Measurements from ENCODE around the gene PRG3. TPM values are rescaled to one million over a fixed set of nuclear protein-coding genes. Genes with fewer than 3 reads are reported as not detected.

PRG3 gene
- total RNA-seq, 4 donors from 2014 or later = not detected

DNA sequence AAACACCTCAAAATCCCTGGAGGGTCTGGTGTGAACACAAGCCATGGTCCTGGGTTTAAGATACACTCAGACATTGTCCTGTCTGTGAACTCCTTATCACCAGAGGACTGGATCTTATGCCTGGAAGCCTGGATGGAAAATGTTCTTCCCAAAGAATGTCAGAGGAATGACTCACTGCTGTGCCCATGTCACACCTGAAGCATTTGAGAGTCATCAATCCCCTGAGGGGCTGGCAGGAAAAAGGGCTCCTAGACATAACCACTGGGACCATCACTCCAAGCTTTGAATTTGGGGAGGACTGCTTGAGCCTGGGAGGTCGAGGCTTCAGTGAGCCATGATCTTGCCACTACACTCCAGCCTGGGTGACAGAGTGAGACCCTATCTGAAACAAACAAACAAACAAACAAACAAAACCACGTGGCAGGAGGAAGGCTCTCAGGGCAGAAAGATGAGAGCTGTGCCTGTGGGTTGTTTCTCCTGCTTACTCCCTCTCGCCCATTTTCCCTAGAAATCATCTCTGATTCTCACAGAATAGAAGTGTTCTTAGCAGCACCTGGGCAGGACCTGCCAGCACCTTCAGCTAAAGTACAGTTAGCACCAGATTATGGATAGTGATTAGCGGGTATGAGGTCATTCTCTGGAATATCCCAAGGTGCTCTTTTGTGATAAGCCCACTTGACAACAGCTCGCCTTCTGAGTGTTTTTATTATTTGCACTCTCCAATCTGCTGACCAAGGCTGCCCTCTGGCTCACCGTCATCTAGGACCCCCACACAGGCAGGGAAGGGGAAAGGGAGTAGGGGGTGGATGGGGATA, 21.4 kb upstream of the PRG3 start:
- intact Hi-C loops (cut with DNase I) = no loop called here
- DNase-seq (ENCODE audit: extremely low spot score) = no peak

DNA sequence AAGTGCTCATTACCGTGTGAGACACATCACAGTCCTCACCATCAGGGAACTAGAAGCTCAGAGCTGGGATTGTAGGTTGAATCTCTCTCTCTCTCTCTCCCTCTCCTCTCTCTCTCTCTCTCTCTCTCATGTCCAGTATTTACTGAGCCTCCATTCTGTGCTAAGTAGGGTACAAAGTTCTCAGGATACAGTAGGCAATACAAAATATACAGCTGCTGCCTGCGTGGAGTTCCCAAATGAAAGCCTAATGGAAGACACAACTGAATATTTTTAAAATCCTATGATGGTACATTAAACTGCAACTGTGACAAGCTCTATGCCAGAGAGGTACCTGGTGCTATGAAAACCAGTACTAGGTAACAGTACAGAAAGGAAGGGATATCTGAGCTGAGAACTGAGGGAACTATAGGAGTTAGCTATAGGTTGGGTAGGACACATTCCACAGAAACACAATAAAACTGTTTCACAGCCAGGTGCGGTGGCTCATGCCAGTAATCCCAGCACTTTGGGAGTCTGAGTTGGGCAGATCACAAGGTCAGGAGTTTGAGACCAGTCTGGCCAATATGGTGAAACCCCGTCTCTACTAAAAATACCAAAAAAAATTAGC, 19.1 kb upstream of the PRG3 start:
- DNase-seq (ENCODE audit: extremely low spot score) = no peak
- no peaks in the 10 kb centered on the region for H3K36me3 ChIP-seq
- no peaks in the 10 kb centered on the region for H3K4me1 ChIP-seq
- intact Hi-C loops (cut with DNase I) = no loop called here
- no peak overlapping the region for H3K27ac ChIP-seq (replicated peaks in 1 of 4)
- no peak overlapping the region for H3K4me3 ChIP-seq
- TF ChIP-seq, protein P1, sequence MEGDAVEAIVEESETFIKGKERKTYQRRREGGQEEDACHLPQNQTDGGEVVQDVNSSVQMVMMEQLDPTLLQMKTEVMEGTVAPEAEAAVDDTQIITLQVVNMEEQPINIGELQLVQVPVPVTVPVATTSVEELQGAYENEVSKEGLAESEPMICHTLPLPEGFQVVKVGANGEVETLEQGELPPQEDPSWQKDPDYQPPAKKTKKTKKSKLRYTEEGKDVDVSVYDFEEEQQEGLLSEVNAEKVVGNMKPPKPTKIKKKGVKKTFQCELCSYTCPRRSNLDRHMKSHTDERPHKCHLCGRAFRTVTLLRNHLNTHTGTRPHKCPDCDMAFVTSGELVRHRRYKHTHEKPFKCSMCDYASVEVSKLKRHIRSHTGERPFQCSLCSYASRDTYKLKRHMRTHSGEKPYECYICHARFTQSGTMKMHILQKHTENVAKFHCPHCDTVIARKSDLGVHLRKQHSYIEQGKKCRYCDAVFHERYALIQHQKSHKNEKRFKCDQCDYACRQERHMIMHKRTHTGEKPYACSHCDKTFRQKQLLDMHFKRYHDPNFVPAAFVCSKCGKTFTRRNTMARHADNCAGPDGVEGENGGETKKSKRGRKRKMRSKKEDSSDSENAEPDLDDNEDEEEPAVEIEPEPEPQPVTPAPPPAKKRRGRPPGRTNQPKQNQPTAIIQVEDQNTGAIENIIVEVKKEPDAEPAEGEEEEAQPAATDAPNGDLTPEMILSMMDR (IDR thresholded peaks at IDR 0.05) = no peak
- TF ChIP-seq EP300 (IDR thresholded peaks at IDR 0.05) = no peak
- no peak for TF ChIP-seq POLR2AphosphoS5 (IDR thresholded peaks at IDR 0.05)
- no peak for TF ChIP-seq POLR2A (IDR thresholded peaks at IDR 0.05; ENCODE audit: low read depth)
- 92% methylated on average over 4 of the region's 4 CpGs for WGBS
- no peaks in the 10 kb centered on the region for H3K27me3 ChIP-seq
- no peaks in the 10 kb centered on the region for H3K9me3 ChIP-seq

More for the DNA sequence above, 21.4 kb upstream of the PRG3 start:
- H3K9me3 ChIP-seq = no peaks in the 10 kb centered on the region
- peaks cover 21 to 22% (median 21%) of the 10 kb centered on the region in 4 donors for H3K4me1 ChIP-seq
- peaks cover 0 to 20% (median 8%) of the 10 kb centered on the region in 4 donors for H3K36me3 ChIP-seq
- H3K27ac ChIP-seq (replicated peaks in 1 of 4) = no peak overlapping the region
- no peak overlapping the region for H3K4me3 ChIP-seq
- H3K27me3 ChIP-seq = no peaks in the 10 kb centered on the region
- no peak for TF ChIP-seq EP300 (IDR thresholded peaks at IDR 0.05)
- no peak for TF ChIP-seq POLR2A (IDR thresholded peaks at IDR 0.05; ENCODE audit: low read depth)
- TF ChIP-seq, protein P1 (IDR thresholded peaks at IDR 0.05) = no peak
- TF ChIP-seq POLR2AphosphoS5 (IDR thresholded peaks at IDR 0.05) = no peak
- WGBS = 64% methylated on average over 6 of the region's 6 CpGs

DNA sequence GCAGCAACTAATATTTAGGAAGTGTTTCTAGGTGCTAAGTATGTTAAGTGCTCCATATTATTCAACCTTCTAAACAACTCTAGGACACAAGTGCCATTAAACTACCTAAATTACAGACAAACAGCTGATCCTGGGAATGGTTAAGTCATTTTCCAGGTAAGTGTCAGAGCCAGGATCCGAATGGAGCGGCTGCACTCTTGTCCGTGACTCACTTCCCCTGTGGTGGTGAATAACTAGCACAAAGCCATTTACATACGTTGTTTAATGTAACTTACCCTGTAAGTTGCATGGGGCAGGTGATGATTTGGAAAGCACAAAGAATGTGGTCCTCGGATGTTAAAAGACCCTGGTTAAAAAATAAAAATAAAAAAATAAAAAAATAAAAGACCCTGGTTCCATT, 18.3 kb upstream of the PRG3 start:
- TF ChIP-seq EP300 (IDR thresholded peaks at IDR 0.05) (no peak), POLR2AphosphoS5 (IDR thresholded peaks at IDR 0.05) (no peak), POLR2A (IDR thresholded peaks at IDR 0.05; ENCODE audit: low read depth) (no peak)
- TF ChIP-seq, protein P1 (IDR thresholded peaks at IDR 0.05) = no peak
- DNase-seq (ENCODE audit: extremely low spot score) = no peak
- intact Hi-C loops (cut with DNase I) = no loop called here
- no peaks in the 10 kb centered on the region for H3K27me3 ChIP-seq
- H3K27ac ChIP-seq (replicated peaks in 1 of 4) = no peak overlapping the region
- H3K9me3 ChIP-seq = no peaks in the 10 kb centered on the region
- no peaks in the 10 kb centered on the region for H3K36me3 ChIP-seq
- WGBS = 81% methylated on average over 5 of the region's 5 CpGs
- no peaks in the 10 kb centered on the region for H3K4me1 ChIP-seq
- no peak overlapping the region for H3K4me3 ChIP-seq

DNA sequence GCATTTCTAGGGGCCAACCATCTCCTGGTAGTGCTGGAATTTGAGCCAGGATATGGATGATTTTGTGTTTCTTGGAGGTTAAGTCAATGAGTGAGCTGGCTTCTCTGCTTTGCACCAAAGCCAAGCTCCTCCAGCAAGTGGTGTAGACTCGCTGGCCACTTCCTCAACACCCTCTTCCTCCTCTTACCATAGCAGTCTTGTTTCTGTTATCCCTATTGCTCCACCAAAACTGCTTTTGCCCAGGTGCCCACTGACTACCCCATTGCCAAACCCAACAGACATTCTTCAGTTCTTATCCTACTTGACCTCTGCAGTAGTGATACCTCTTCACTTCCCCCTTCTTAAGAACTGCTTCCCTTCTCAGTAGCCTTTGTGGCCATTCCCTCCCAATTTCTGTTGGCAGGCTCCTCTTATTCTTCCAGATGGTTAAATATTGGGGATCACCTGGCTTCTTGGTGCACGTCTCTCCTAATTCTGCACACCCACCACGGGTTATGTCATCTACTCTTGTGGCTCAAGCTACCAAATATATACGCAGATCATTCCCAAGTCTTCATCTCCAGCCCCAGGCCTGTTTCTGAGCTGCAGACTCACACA, 16.5 kb upstream of the PRG3 start:
- Histone ChIP-seq H3K27ac (replicated peaks in 1 of 4) (no peak overlapping the region), H3K27me3 (no peaks in the 10 kb centered on the region), H3K9me3 (no peaks in the 10 kb centered on the region), H3K4me3 (no peak overlapping the region), H3K4me1 (no peaks in the 10 kb centered on the region), H3K36me3 (no peaks in the 10 kb centered on the region)
- TF ChIP-seq POLR2AphosphoS5 (IDR thresholded peaks at IDR 0.05) (no peak), EP300 (IDR thresholded peaks at IDR 0.05) (no peak), POLR2A (IDR thresholded peaks at IDR 0.05; ENCODE audit: low read depth) (no peak)
- TF ChIP-seq, protein P1 (IDR thresholded peaks at IDR 0.05) = no peak
- 83% methylated on average over 4 of the region's 4 CpGs for WGBS
- intact Hi-C loops (cut with DNase I) = no loop called here
- DNase-seq (ENCODE audit: extremely low spot score) = no peak

Data from esophagus muscularis mucosa (tissue), 4 donors.